Rectal smooth muscle tissue (tissue), 1 donor: ENCODE measurements around the gene SOX21.

Experiments
- H3K27ac ChIP-seq: one replicate; pipeline ENCODE4 v1.7.0; 2013; ENCODE audit warnings: low read depth, low read length, inconsistent platforms
- H3K27me3 ChIP-seq: one replicate; pipeline ENCODE4 v1.7.0; 2013; ENCODE audit warnings: low read length; ENCODE audit not compliant: control insufficient read depth, insufficient read depth
- H3K36me3 ChIP-seq: one replicate; pipeline ENCODE4 v1.7.0; 2013; ENCODE audit warnings: low read length; ENCODE audit not compliant: control insufficient read depth, insufficient read depth
- H3K4me1 ChIP-seq: one replicate; pipeline ENCODE4 v1.7.0; 2013; ENCODE audit warnings: low read length; ENCODE audit not compliant: control insufficient read depth, insufficient read depth
- H3K4me3 ChIP-seq: one replicate; pipeline ENCODE4 v1.7.0; 2013; ENCODE audit warnings: low read length
- H3K9ac ChIP-seq: one replicate; pipeline ENCODE4 v1.7.0; 2013; ENCODE audit warnings: low read length

Gene SOX21

GRCh38 chr13:94706843-94707399 lies 5.4 kb downstream of the SOX21 start:
- H3K4me1 ChIP-seq: no peaks in the 10 kb centered on the region
- no peak overlapping the region for H3K9ac ChIP-seq
- H3K27me3 ChIP-seq: peaks cover 54% of the 10 kb centered on the region
- H3K4me3 ChIP-seq: no peak overlapping the region
- H3K36me3 ChIP-seq: no peaks in the 10 kb centered on the region
- H3K27ac ChIP-seq: no peak overlapping the region

- H3K36me3 ChIP-seq: no peaks in the 10 kb centered on the region
- no peak overlapping the region for H3K9ac ChIP-seq
- peaks cover 52% of the 10 kb centered on the region for H3K27me3 ChIP-seq
- no peak overlapping the region for H3K4me3 ChIP-seq
- no peak overlapping the region for H3K27ac ChIP-seq
- no peaks in the 10 kb centered on the region for H3K4me1 ChIP-seq
Measured at GRCh38 chr13:94706101-94706842, 6.1 kb downstream of the SOX21 start.

- Histone ChIP-seq H3K4me1 (no peaks in the 10 kb centered on the region), H3K4me3 (no peak overlapping the region), H3K9ac (no peak overlapping the region), H3K27ac (no peak overlapping the region), H3K36me3 (no peaks in the 10 kb centered on the region), H3K27me3 (peaks cover 48% of the 10 kb centered on the region)
Measured at GRCh38 chr13:94705081-94706030, 7.0 kb downstream of the SOX21 start.

GRCh38 chr13:94704377-94705080 lies 7.8 kb downstream of the SOX21 start:
- H3K9ac ChIP-seq: no peak overlapping the region
- H3K27ac ChIP-seq: no peak overlapping the region
- no peak overlapping the region for H3K4me3 ChIP-seq
- no peaks in the 10 kb centered on the region for H3K36me3 ChIP-seq
- H3K4me1 ChIP-seq: no peaks in the 10 kb centered on the region
- peaks cover 47% of the 10 kb centered on the region for H3K27me3 ChIP-seq

- H3K4me3 ChIP-seq: no peak overlapping the region
Measured at GRCh38 chr13:94703721-94704314, 8.5 kb downstream of the SOX21 start.

GRCh38 chr13:94703271-94703670 lies 9.1 kb downstream of the SOX21 start:
- no peak overlapping the region for H3K27ac ChIP-seq
- H3K27me3 ChIP-seq: peaks cover 47% of the 10 kb centered on the region
- H3K9ac ChIP-seq: no peak overlapping the region
- H3K36me3 ChIP-seq: no peaks in the 10 kb centered on the region
- H3K4me3 ChIP-seq: no peak overlapping the region
- no peaks in the 10 kb centered on the region for H3K4me1 ChIP-seq

More at GRCh38 chr13:94703721-94704314, 8.5 kb downstream of the SOX21 start:
- Histone ChIP-seq H3K27me3 (peaks cover 47% of the 10 kb centered on the region), H3K27ac (no peak overlapping the region), H3K36me3 (no peaks in the 10 kb centered on the region), H3K4me1 (no peaks in the 10 kb centered on the region), H3K9ac (no peak overlapping the region)

- Histone ChIP-seq H3K27ac (no peak overlapping the region), H3K27me3 (peaks cover 40% of the 10 kb centered on the region), H3K9ac (no peak overlapping the region), H3K36me3 (no peaks in the 10 kb centered on the region), H3K4me1 (no peaks in the 10 kb centered on the region), H3K4me3 (no peak overlapping the region)
Measured at GRCh38 chr13:94702181-94703041, 9.9 kb downstream of the SOX21 start.

- Histone ChIP-seq H3K4me1 (no peaks in the 10 kb centered on the region), H3K27me3 (peaks cover 32% of the 10 kb centered on the region), H3K9ac (no peak overlapping the region), H3K27ac (no peak overlapping the region), H3K36me3 (no peaks in the 10 kb centered on the region), H3K4me3 (no peak overlapping the region)
Measured at GRCh38 chr13:94701313-94702180, 10.8 kb downstream of the SOX21 start.

GRCh38 chr13:94700536-94700935 lies 11.8 kb downstream of the SOX21 start:
- H3K27me3 ChIP-seq: peaks cover 22% of the 10 kb centered on the region
- no peaks in the 10 kb centered on the region for H3K36me3 ChIP-seq
- no peak overlapping the region for H3K4me3 ChIP-seq
- no peak overlapping the region for H3K27ac ChIP-seq
- no peak overlapping the region for H3K9ac ChIP-seq
- H3K4me1 ChIP-seq: no peaks in the 10 kb centered on the region

GRCh38 chr13:94700051-94700535 lies 12.3 kb downstream of the SOX21 start:
- Histone ChIP-seq H3K27ac (no peak overlapping the region), H3K4me3 (no peak overlapping the region), H3K27me3 (peaks cover 18% of the 10 kb centered on the region)

More at GRCh38 chr13:94700051-94700535, 12.3 kb downstream of the SOX21 start:
- no peak overlapping the region for H3K9ac ChIP-seq
- H3K36me3 ChIP-seq: no peaks in the 10 kb centered on the region
- H3K4me1 ChIP-seq: no peaks in the 10 kb centered on the region
